Mesothelial cell of epicardium (in vitro differentiated cells): ENCODE results near the gene CCSER2. TPM values are rescaled to one million over a fixed set of nuclear protein-coding genes. Genes with fewer than 3 reads are reported as not detected.
"Not testable (repeated sequence)": the region's sequence is repeated elsewhere in the genome, so short reads cannot be mapped to it uniquely, and the experiment has no call there.

Experiments
- DNase-seq, 2 experiments: peaks; one replicate each; pipeline ENCODE4 v3.0.0; 2021; ENCODE audit warnings: low spot score in 2 of 2; ENCODE audit not compliant: unreplicated experiment in 2 of 2
- H3K27ac Mint-ChIP-seq: 2 replicates; pipeline ENCODE4 v1.8.0; 2021; ENCODE audit warnings: mixed read lengths
- H3K27me3 Mint-ChIP-seq: 2 replicates; pipeline ENCODE4 v1.8.0; 2021; ENCODE audit warnings: low read depth, mixed read lengths
- H3K36me3 Mint-ChIP-seq: 2 replicates; pipeline ENCODE4 v1.8.0; 2021; ENCODE audit warnings: mixed read lengths
- H3K4me1 Mint-ChIP-seq: 2 replicates; pipeline ENCODE4 v1.8.0; 2021; ENCODE audit warnings: mixed read lengths
- H3K4me3 Mint-ChIP-seq: 2 replicates; pipeline ENCODE4 v1.8.0; 2021; ENCODE audit warnings: mild to moderate bottlenecking, moderate library complexity, mixed read lengths
- H3K9me3 Mint-ChIP-seq: 2 replicates; pipeline ENCODE4 v1.8.0; 2021; ENCODE audit warnings: mixed read lengths
- CTCF ChIP-seq: fragments of 200-600 bp; sonication (generic); IDR thresholded peaks from one replicate; pipeline ENCODE4 v1.5.0; 2021; ENCODE audit warnings: antibody characterized with exemption; ENCODE audit not compliant: unreplicated experiment
- total RNA-seq: library from RNA; stranded (reverse); gene quantifications from 3 replicates; pipeline ENCODE4 v1.2.1, GENCODE V29; 2021

The CCSER2 gene
- total RNA-seq, 1 donor from 2014 or later = 37.1 TPM

- TF ChIP-seq CTCF = no peak
- Mint-ChIP-seq H3K9me3 (peaks cover 27% of the 10 kb centered on the region), H3K4me1 (peaks cover 9% of the 10 kb centered on the region), H3K27me3 (no peaks in the 10 kb centered on the region), H3K27ac (no peak overlapping the region), H3K4me3 (no peak overlapping the region), H3K36me3 (peaks cover 50% of the 10 kb centered on the region)
- no peak for DNase-seq
These were observed 166.4 kb downstream of the CCSER2 start for GRCh38 chr10:84494849-84495180.

DNA sequence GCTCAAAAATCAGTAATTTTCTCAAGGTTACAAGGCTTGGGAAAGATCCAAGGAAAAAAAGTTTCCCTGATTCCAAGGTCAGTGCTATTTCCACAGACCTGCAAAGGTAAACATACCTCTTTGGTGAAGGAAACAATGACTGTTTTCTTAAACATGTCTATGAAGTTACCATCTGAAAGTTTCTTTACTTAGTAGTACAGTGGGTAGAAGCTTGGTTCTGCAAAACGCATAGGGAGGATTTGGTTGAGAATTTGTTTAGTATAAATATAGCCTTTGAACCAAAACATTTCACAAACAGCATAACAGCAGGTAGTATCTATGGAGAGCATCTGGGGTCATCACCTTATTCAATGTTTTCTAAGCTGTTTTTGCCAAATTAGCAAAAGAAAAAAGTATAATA lies 169.6 kb downstream of the CCSER2 start:
- no peak overlapping the region for H3K27ac Mint-ChIP-seq
- H3K9me3 Mint-ChIP-seq = peaks cover 10% of the 10 kb centered on the region
- DNase-seq = no peak
- no peaks in the 10 kb centered on the region for H3K27me3 Mint-ChIP-seq
- peaks cover 17% of the 10 kb centered on the region for H3K4me1 Mint-ChIP-seq
- TF ChIP-seq CTCF = no peak
- peaks cover 21% of the 10 kb centered on the region for H3K36me3 Mint-ChIP-seq
- no peak overlapping the region for H3K4me3 Mint-ChIP-seq

GRCh38 chr10:84499039-84499438 lies 170.7 kb downstream of the CCSER2 start:
- H3K27ac Mint-ChIP-seq, H3K4me3 Mint-ChIP-seq, H3K27me3 Mint-ChIP-seq, DNase-seq: not testable (repeated sequence)
- Mint-ChIP-seq H3K9me3 (peaks cover 10% of the 10 kb centered on the region), H3K4me1 (peaks cover 19% of the 10 kb centered on the region), H3K36me3 (peaks cover 17% of the 10 kb centered on the region)

DNA sequence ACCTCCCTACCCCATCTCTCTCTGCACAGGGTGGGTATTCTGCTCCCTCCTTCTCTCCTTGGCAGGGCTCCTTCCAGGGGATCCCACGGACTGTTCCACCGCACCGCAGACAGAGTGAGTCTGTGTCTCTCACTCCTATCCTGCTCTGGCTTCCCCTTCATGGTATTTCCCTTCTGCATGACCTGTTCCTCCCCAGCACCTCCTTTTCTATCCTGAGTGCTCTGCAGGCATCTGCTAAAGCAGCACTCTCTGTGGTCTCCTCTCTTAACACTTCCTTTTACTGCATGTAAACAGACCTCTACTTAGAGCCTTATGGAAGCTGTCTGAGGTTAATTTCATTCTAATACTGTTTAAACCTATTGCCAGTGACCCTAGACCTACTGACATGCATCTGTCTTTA lies 171.5 kb downstream of the CCSER2 start:
- TF ChIP-seq CTCF = no peak
- Mint-ChIP-seq H3K4me1 (peaks cover 12% of the 10 kb centered on the region), H3K4me3 (no peak overlapping the region), H3K27me3 (no peaks in the 10 kb centered on the region), H3K9me3 (peaks cover 10% of the 10 kb centered on the region), H3K36me3 (peaks cover 11% of the 10 kb centered on the region), H3K27ac (no peak overlapping the region)
- DNase-seq = no peak

GRCh38 chr10:84510121-84510520 lies 181.7 kb downstream of the CCSER2 start:
- no peak for DNase-seq
- H3K9me3 Mint-ChIP-seq = no peaks in the 10 kb centered on the region
- H3K4me3 Mint-ChIP-seq = no peak overlapping the region

DNA sequence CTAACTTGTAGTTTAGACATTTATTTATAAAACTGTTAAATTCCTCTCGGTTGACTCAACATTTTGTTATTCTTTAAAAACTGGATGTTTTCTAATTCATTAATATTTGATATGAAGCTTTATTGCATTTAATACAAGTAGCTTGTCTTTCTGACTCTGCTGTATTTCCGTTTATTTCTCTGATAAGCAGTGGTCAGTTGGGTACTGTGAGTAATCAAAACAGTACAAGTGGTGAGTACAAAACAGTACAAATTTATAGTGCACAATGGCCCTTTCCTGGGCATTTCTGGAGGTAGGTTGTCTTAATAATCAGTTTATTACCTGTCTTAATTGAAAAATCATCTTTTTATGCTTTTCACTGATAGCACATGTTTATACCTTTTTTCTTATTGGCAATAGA lies 182.7 kb downstream of the CCSER2 start:
- TF ChIP-seq CTCF = no peak
- DNase-seq = no peak
- Mint-ChIP-seq H3K4me3 (no peak overlapping the region), H3K27ac (no peak overlapping the region), H3K27me3 (no peaks in the 10 kb centered on the region), H3K36me3 (peaks cover 16% of the 10 kb centered on the region), H3K4me1 (peaks cover 9% of the 10 kb centered on the region), H3K9me3 (no peaks in the 10 kb centered on the region)

More at GRCh38 chr10:84510121-84510520, 181.7 kb downstream of the CCSER2 start:
- no peak for TF ChIP-seq CTCF
- Mint-ChIP-seq H3K4me1 (peaks cover 9% of the 10 kb centered on the region), H3K27ac (peak overlapping the region; percentile 70), H3K27me3 (no peaks in the 10 kb centered on the region), H3K36me3 (peaks cover 14% of the 10 kb centered on the region)
